ENCODE data around the gene IL17REL. TPM values are rescaled to one million over a fixed set of nuclear protein-coding genes. Genes with fewer than 3 reads are reported as not detected.

The IL17REL gene
- total and polyA plus RNA-seq, 10 of the 15 experiments (the other 5 are each of a cell fraction or from before 2014, with no cell fraction given) = 0.03 TPM; not detected in 9

DNA sequence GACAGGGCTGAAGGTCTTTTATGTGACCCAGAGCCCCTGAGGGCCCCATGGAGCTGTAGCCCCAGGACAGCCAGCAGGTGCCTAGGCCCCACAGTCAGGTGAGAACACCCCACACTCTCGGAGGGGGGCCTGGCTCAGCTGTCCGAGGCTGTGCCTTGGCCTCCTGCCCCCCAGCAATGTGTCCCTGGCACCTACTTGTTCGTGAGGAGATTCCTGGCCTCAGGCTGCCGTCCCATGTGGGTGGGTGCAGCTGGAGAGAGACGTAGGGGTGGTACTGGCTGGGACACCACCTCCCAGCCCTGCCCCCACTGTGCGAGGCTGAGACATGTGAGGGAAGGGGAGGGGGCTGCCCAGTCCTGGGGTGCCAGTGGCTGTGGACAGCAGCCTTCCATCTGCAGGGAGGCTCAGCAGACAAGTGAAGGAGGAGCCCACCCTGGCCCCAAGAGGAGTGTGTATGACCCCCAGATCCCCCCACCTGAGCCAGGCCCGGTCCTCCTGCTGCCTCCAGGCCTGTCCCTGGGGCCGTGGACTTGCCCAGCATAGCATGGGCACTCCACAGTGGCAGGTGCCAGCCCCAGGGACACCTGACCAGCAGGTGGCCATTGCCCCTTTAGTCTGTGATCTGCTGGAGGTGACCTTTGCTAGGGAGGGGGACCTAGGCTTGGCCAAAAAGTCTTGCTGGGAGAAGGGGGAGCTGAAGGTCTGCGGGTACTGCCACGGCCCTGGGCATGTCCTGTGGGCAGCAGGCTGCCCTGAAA lies 17.0 kb downstream of the IL17REL start:
- intact Hi-C loops (cut with micrococcal nuclease; ENCODE audit: unreplicated experiment) (no loop called here), in situ Hi-C loops (cut with MboI) (no loop called here)
- no TSS peak for BruUV-seq (replicated peaks)
- Histone ChIP-seq H3K9ac (ENCODE audit: control insufficient read depth, insufficient read depth, low read length) (no peak overlapping the region), H3K79me2 (ENCODE audit: control insufficient read depth, insufficient read depth, low read length) (no peaks in the 10 kb centered on the region), H3K27me3 (replicated peaks in 1 of 2; ENCODE audit: control insufficient read depth in 2 of 2, insufficient read depth in 2 of 2, low read length in 1 of 2) (no peaks in the 10 kb centered on the region; a peak in 1 of 4 replicates), H3K4me1 (ENCODE audit: control insufficient read depth, insufficient read depth, low read length) (no peaks in the 10 kb centered on the region), H3K4me3 (no peak overlapping the region), H3K9me3 (replicated peaks; ENCODE audit: control insufficient read depth, insufficient read depth, low read length) (no peaks in the 10 kb centered on the region; the same call in 2 of the 3 replicates), H3K36me3 (ENCODE audit: control insufficient read depth in 2 of 2, insufficient read depth in 2 of 2, low read length in 1 of 2) (no peaks in the 10 kb centered on the region), H2AFZ (ENCODE audit: control insufficient read depth, low read depth, low read length) (no peak overlapping the region), H3K4me2 (ENCODE audit: control insufficient read depth, insufficient read depth) (no peak overlapping the region), H3K27ac (ENCODE audit: control insufficient read depth, insufficient read depth) (no peak overlapping the region), H4K20me1 (ENCODE audit: control insufficient read depth, insufficient read depth) (no peaks in the 10 kb centered on the region)
- POLR2A ChIA-PET = interaction anchor here (0.8 kb wide), 1 partner anchor 18 kb away, joined by 3 read pairs; no protein-coding TSS in a partner anchor
- DNase-seq (ENCODE audit: low read depth, low spot score) = no peak
- SMC1A ChIA-PET (ENCODE audit: uncharacterized antibody, unreplicated experiment) = interaction anchor here (2.9 to 3.9 kb wide), 2 partner anchors 35 to 64 kb away, joined by 16 to 30 read pairs; no protein-coding TSS in a partner anchor
- no peak for FAIRE-seq
- CTCF ChIA-PET = interaction anchor here (0.6 to 4.5 kb wide), 6 partner anchors 10 to 65 kb away, joined by 4 to 47 read pairs (median 12); no protein-coding TSS in a partner anchor
- RAD21 ChIA-PET (ENCODE audit: unreplicated experiment) = interaction anchor here (4.1 to 4.3 kb wide), 2 partner anchors 35 to 65 kb away, joined by 27 to 29 read pairs; no protein-coding TSS in a partner anchor
- no peak for TF ChIP-seq CHD1 (IDR thresholded peaks at IDR 0.05; ENCODE audit: low read depth, low read length)
- no peak for TF ChIP-seq RELA (IDR thresholded peaks at IDR 0.05; ENCODE audit: borderline replicate concordance, partially characterized antibody)
- no peak for TF ChIP-seq IRF4 (IDR thresholded peaks at IDR 0.05; ENCODE audit: low read depth, low read length)
- TF ChIP-seq CREB1 (IDR thresholded peaks at IDR 0.05; ENCODE audit: low read depth) = no peak
- no peak for TF ChIP-seq HDAC2 (IDR thresholded peaks at IDR 0.05)
- TF ChIP-seq MAX (IDR thresholded peaks at IDR 0.05; ENCODE audit: low read depth, low read length) = no peak
- no peak for TF ChIP-seq REST (IDR thresholded peaks at IDR 0.05; ENCODE audit: low read depth, low read length)
- no peak for ATAC-seq
- WGBS (ENCODE audit: insufficient coverage, insufficient replicate concordance, low lambda C conversion rate, missing lambda C conversion rate) = 15% methylated on average over 10 of the region's 10 CpGs
